NCI-H2196 (cell line): Measurements from ENCODE around the gene HS3ST3A1.

Source experiments
- DNase-seq: peaks from one replicate; lab custom pipeline; 2025; ENCODE audit not compliant: unreplicated experiment; lab: John Stamatoyannopoulos, UW

HS3ST3A1 gene

GRCh38 chr17:13601776-13602551 is at the start of gene HS3ST3A1:
HS3ST3A1 (minus strand) TSS chr17:13601929; CDS start chr17:13601129, 800 bp downstream.
- DNase-seq: no peak

- DNase-seq: no peak
Measured at GRCh38 chr17:13650096-13650675, 48.5 kb upstream of the HS3ST3A1 start.

- DNase-seq: no peak
Measured at GRCh38 chr17:13647543-13648021, 45.9 kb upstream of the HS3ST3A1 start.

GRCh38 chr17:13646969-13647542 is 45.3 kb upstream of the HS3ST3A1 start:
- no peak for DNase-seq

GRCh38 chr17:13646411-13646810 is 44.7 kb upstream of the HS3ST3A1 start:
- no peak for DNase-seq

- no peak for DNase-seq
Measured at GRCh38 chr17:13643180-13643579, 41.5 kb upstream of the HS3ST3A1 start.

- no peak for DNase-seq
Measured at GRCh38 chr17:13642188-13642587, 40.5 kb upstream of the HS3ST3A1 start.

GRCh38 chr17:13640551-13640950 is 38.8 kb upstream of the HS3ST3A1 start:
- DNase-seq: no peak

- DNase-seq: no peak
Measured at GRCh38 chr17:13638855-13639458, 37.2 kb upstream of the HS3ST3A1 start.

GRCh38 chr17:13636951-13637350 is 35.2 kb upstream of the HS3ST3A1 start:
- DNase-seq: no peak

GRCh38 chr17:13635951-13636350 is 34.2 kb upstream of the HS3ST3A1 start:
- DNase-seq: no peak

GRCh38 chr17:13634021-13634420 is 32.3 kb upstream of the HS3ST3A1 start:
- no peak for DNase-seq

- DNase-seq: no peak
Measured at GRCh38 chr17:13631529-13631928, 29.8 kb upstream of the HS3ST3A1 start.

- DNase-seq: no peak
Measured at GRCh38 chr17:13626703-13627102, 25.0 kb upstream of the HS3ST3A1 start.

- no peak for DNase-seq
Measured at GRCh38 chr17:13619462-13619861, 17.7 kb upstream of the HS3ST3A1 start.

GRCh38 chr17:13616031-13616430 is 14.3 kb upstream of the HS3ST3A1 start:
- DNase-seq: no peak

- DNase-seq: no peak
Measured at GRCh38 chr17:13609941-13610340, 8.2 kb upstream of the HS3ST3A1 start.

- DNase-seq: no peak
Measured at GRCh38 chr17:13601322-13601775, 380 bp downstream of the HS3ST3A1 start.

GRCh38 chr17:13600475-13601321 is 1.0 kb downstream of the HS3ST3A1 start:
- no peak for DNase-seq

GRCh38 chr17:13599864-13600263 is 1.9 kb downstream of the HS3ST3A1 start:
- no peak for DNase-seq

- DNase-seq: no peak
Measured at GRCh38 chr17:13599168-13599577, 2.6 kb downstream of the HS3ST3A1 start.
